PFSK-1 (cell line): Measurements from ENCODE around the gene URB2.

ENCODE experiments used
- FOXP2 ChIP-seq: optimal IDR thresholded peaks from 2 replicates; pipeline ENCODE3; 2011; ENCODE audit warnings: borderline replicate concordance, control low read depth, inconsistent platforms; ENCODE audit not compliant: insufficient read depth; ENCODE audit errors: extremely low read length, extremely low read depth
- POLR2AphosphoS5 ChIP-seq: IDR thresholded peaks from 2 replicates; pipeline ENCODE4 v1.6.1; 2012; ENCODE audit warnings: low read depth, mild to moderate bottlenecking, control low read depth, low read length, moderate library complexity
- REST ChIP-seq, 2 experiments: IDR thresholded peaks; 2 replicates each; pipeline versions ENCODE4 v1.6.1 to v1.8.0; 2011 to 2012; ENCODE audit warnings: low read depth in 2 of 2, low read length in 2 of 2, control low read depth in 1 of 2, inconsistent platforms in 1 of 2, mild to moderate bottlenecking in 1 of 2, moderate library complexity in 1 of 2; ENCODE audit not compliant: insufficient read depth in 1 of 2
- SIN3A ChIP-seq: IDR thresholded peaks from 2 replicates; pipeline ENCODE4 v1.6.1; 2012; ENCODE audit warnings: mild to moderate bottlenecking, low read length, moderate library complexity, borderline replicate concordance; ENCODE audit not compliant: insufficient read depth
- TAF1 ChIP-seq: IDR thresholded peaks from 2 replicates; pipeline ENCODE4 v1.6.1; 2012; ENCODE audit warnings: low read length, control low read depth, borderline replicate concordance; ENCODE audit not compliant: insufficient read depth

The URB2 gene

GRCh38 chr1:229689904-229690303, 63.9 kb downstream of the URB2 start:
- TF ChIP-seq POLR2AphosphoS5 (no peak), REST (IDR thresholded peaks at IDR 0.05; ENCODE audit: insufficient read depth in 1 of 2, low read depth in 2 of 2, low read length in 2 of 2) (no peak), SIN3A (no peak), FOXP2 (no peak), TAF1 (no peak)

GRCh38 chr1:229690662-229691061, 64.6 kb downstream of the URB2 start:
- TF ChIP-seq TAF1 (no peak), REST (IDR thresholded peaks at IDR 0.05; ENCODE audit: insufficient read depth in 1 of 2, low read depth in 2 of 2, low read length in 2 of 2) (no peak), SIN3A (no peak), POLR2AphosphoS5 (no peak), FOXP2 (no peak)

GRCh38 chr1:229691362-229691761, 65.3 kb downstream of the URB2 start:
- no peak for TF ChIP-seq FOXP2

- TF ChIP-seq REST (IDR thresholded peaks at IDR 0.05; ENCODE audit: insufficient read depth in 1 of 2, low read depth in 2 of 2, low read length in 2 of 2) (no peak), FOXP2 (no peak), SIN3A (no peak), POLR2AphosphoS5 (no peak), TAF1 (no peak)
These were observed 67.3 kb downstream of the URB2 start for GRCh38 chr1:229693129-229693900.

- TF ChIP-seq REST (IDR thresholded peaks at IDR 0.05; ENCODE audit: insufficient read depth in 1 of 2, low read depth in 2 of 2, low read length in 2 of 2) = peak in 1 of 2 experiments; percentile 53; a peak in 1 of 4 replicates
- TF ChIP-seq FOXP2 = peak; percentile 42
- no peak for TF ChIP-seq POLR2AphosphoS5
- no peak for TF ChIP-seq TAF1
- TF ChIP-seq SIN3A = 0 out of 2 replicates have a peak, but pooled peaks have one; percentile 23
These were observed 68.1 kb downstream of the URB2 start for GRCh38 chr1:229694053-229694693.
